CD14-positive monocyte (primary cell): ENCODE measurements around the gene FKTN. TPM values are rescaled to one million over a fixed set of nuclear protein-coding genes. Genes with fewer than 3 reads are reported as not detected.

Experiments used
- DNase-seq, 3 donors: peaks; one replicate each; pipeline ENCODE4 v3.0.0-alpha.2; 2011 to 2022
- H2AFZ ChIP-seq: 2 replicates; pipeline ENCODE4 v1.6.0; 2012; ENCODE audit warnings: mild to moderate bottlenecking, low read depth, low read length, inconsistent platforms; ENCODE audit not compliant: insufficient read depth, poor library complexity, severe bottlenecking
- H3K27ac ChIP-seq, 2 donors: 1 replicate in 1 of 2; 2 replicates in 1 of 2; pipeline ENCODE4 v1.5.1; 2012 to 2013; ENCODE audit warnings: low read length in 2 of 2, control low read depth in 1 of 2, inconsistent platforms in 1 of 2, low read depth in 1 of 2, mild to moderate bottlenecking in 1 of 2
- H3K27me3 ChIP-seq, 2 donors: one replicate each; pipeline versions ENCODE4 v1.6.0 to v1.6.1; 2011 to 2013; ENCODE audit warnings: low read length in 2 of 2; ENCODE audit not compliant: control insufficient read depth in 2 of 2, insufficient read depth in 2 of 2
- H3K36me3 ChIP-seq, 2 donors: replicated peaks in 1 of 2; 1 replicate in 1 of 2; 2 replicates in 1 of 2; pipeline versions ENCODE4 v1.5.1 to v1.6.1; 2012 to 2013; ENCODE audit warnings: low read length in 2 of 2, control low read depth in 1 of 2, inconsistent platforms in 1 of 2, mild to moderate bottlenecking in 1 of 2; ENCODE audit not compliant: insufficient read depth in 2 of 2, control insufficient read depth in 1 of 2
- H3K4me1 ChIP-seq, 2 donors: 1 replicate in 1 of 2; 2 replicates in 1 of 2; pipeline versions ENCODE4 v1.5.1 to v1.6.1; 2012 to 2013; ENCODE audit warnings: low read length in 2 of 2, control low read depth in 1 of 2, inconsistent platforms in 1 of 2, mild to moderate bottlenecking in 1 of 2, moderate library complexity in 1 of 2; ENCODE audit not compliant: insufficient read depth in 2 of 2, control insufficient read depth in 1 of 2
- H3K4me2 ChIP-seq: replicated peaks from 2 replicates; pipeline ENCODE3; 2012; ENCODE audit warnings: low read length, moderate library complexity, mild to moderate bottlenecking; ENCODE audit not compliant: poor library complexity, severe bottlenecking; ENCODE audit errors: extremely low read depth
- H3K4me3 ChIP-seq, 3 experiments: fragments of 200-600 bp in 1 of 3; sonication (generic) in 1 of 3; replicated peaks in 1 of 3; 1 replicate in 2 of 3; 2 replicates in 1 of 3; pipeline ENCODE4 v1.5.1; 2011 to 2013; ENCODE audit warnings: low read length in 3 of 3, mild to moderate bottlenecking in 3 of 3, control low read depth in 2 of 3, low read depth in 2 of 3, inconsistent platforms in 1 of 3, moderate library complexity in 1 of 3
- H3K79me2 ChIP-seq: 2 replicates; pipeline ENCODE4 v1.6.0; 2012; ENCODE audit warnings: mild to moderate bottlenecking, control low read depth, inconsistent platforms, low read length, moderate library complexity; ENCODE audit not compliant: insufficient read depth
- H3K9ac ChIP-seq: 2 replicates; pipeline ENCODE4 v1.6.0; 2017; ENCODE audit warnings: low read length, mild to moderate bottlenecking; ENCODE audit not compliant: insufficient read depth, poor library complexity, severe bottlenecking
- H3K9me3 ChIP-seq, 2 donors: replicated peaks in 1 of 2; 1 replicate in 1 of 2; 2 replicates in 1 of 2; pipeline versions ENCODE4 v1.5.1 to v1.6.1; 2012 to 2013; ENCODE audit warnings: low read length in 2 of 2, control low read depth in 1 of 2; ENCODE audit not compliant: control insufficient read depth in 1 of 2, insufficient read depth in 1 of 2
- H4K20me1 ChIP-seq: 2 replicates; pipeline ENCODE4 v1.6.0; 2012; ENCODE audit warnings: mild to moderate bottlenecking, low read length, control low read depth, moderate library complexity; ENCODE audit not compliant: insufficient read depth
- H3K27ac Mint-ChIP-seq, 7 donors: one replicate each; pipeline ENCODE4 v1.8.0; 2020; ENCODE audit warnings: mild to moderate bottlenecking in 7 of 7, mixed read lengths in 7 of 7, moderate library complexity in 6 of 7, inconsistent platforms in 2 of 7
- H3K27me3 Mint-ChIP-seq, 3 donors: one replicate each; pipeline ENCODE4 v1.8.0; 2021 to 2022; ENCODE audit warnings: low read depth in 3 of 3, mild to moderate bottlenecking in 3 of 3, mixed read lengths in 3 of 3, moderate library complexity in 3 of 3, inconsistent platforms in 1 of 3
- H3K36me3 Mint-ChIP-seq, 2 donors: one replicate each; pipeline ENCODE4 v1.8.0; 2020; ENCODE audit warnings: mixed read lengths in 2 of 2, inconsistent platforms in 1 of 2, mild to moderate bottlenecking in 1 of 2
- H3K4me1 Mint-ChIP-seq: one replicate; pipeline ENCODE4 v1.8.0; 2020; ENCODE audit warnings: mild to moderate bottlenecking, mixed read lengths
- H3K4me3 Mint-ChIP-seq, 2 donors: one replicate each; pipeline ENCODE4 v1.8.0; 2020; ENCODE audit warnings: mild to moderate bottlenecking in 2 of 2, mixed read lengths in 2 of 2, moderate library complexity in 1 of 2
- H3K9me3 Mint-ChIP-seq, 7 donors: one replicate each; pipeline ENCODE4 v1.8.0; 2020 to 2022; ENCODE audit warnings: mixed read lengths in 7 of 7, mild to moderate bottlenecking in 6 of 7, moderate library complexity in 6 of 7, inconsistent platforms in 2 of 7
- WGBS: methylation state at CpG from one replicate; pipeline ENCODE4 v1.1.5; 2013; ENCODE audit warnings: missing lambda C conversion rate; ENCODE audit not compliant: insufficient coverage; 5-methylcytosine and 5-hydroxymethylcytosine counted together
- intact Hi-C, 2 donors: fragments of 100-400 bp; cut with micrococcal nuclease; formaldehyde crosslinking; loops; one replicate each; pipeline versions ENCODE4 v1.15.0 to v1.15.1; 2023
- polyA plus RNA-seq, 3 donors: library from polyadenylated mRNA; depleted of rRNA in 1 of 3; unstranded in 2 of 3; stranded (reverse) in 1 of 3; fragments of 300-500 nt in 2 of 3; fragments of >200 nt in 1 of 3; fragmentation: Illumina TruSeq in 2 of 3; gene quantifications; 1 replicate in 2 of 3; 2 replicates in 1 of 3; pipeline ENCODE4 v1.2.3, GENCODE V29; 2012 to 2021
- TF ChIP-seq, protein P1 (sequence below): fragments of 200-600 bp; IDR thresholded peaks from one replicate; pipeline ENCODE4 v1.8.0; 2022; ENCODE audit warnings: antibody characterized with exemption, mild to moderate bottlenecking

The FKTN gene
- polyA plus RNA-seq, 3 donors, result 1.7 to 3.2 (median 2.7) TPM

DNA sequence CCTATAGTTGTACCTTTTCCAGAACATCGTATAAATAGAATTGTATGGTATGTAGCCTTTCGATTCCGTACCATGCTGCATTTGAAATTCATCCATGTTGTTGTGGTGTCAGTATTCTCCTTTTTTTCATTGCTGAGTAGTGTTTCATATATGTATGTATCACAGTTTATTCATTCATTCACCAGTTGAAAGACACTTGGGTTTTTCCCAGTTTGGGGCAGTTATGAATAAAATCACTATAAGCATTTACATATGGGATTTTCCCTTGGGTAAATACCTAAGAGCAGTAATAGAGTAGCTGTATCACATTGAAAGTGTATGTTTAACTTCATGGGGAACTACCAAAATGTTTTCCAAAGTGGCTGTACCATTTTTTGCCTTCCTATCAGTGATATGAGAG, 16.1 kb upstream of the FKTN start:
- TF ChIP-seq, protein P1, sequence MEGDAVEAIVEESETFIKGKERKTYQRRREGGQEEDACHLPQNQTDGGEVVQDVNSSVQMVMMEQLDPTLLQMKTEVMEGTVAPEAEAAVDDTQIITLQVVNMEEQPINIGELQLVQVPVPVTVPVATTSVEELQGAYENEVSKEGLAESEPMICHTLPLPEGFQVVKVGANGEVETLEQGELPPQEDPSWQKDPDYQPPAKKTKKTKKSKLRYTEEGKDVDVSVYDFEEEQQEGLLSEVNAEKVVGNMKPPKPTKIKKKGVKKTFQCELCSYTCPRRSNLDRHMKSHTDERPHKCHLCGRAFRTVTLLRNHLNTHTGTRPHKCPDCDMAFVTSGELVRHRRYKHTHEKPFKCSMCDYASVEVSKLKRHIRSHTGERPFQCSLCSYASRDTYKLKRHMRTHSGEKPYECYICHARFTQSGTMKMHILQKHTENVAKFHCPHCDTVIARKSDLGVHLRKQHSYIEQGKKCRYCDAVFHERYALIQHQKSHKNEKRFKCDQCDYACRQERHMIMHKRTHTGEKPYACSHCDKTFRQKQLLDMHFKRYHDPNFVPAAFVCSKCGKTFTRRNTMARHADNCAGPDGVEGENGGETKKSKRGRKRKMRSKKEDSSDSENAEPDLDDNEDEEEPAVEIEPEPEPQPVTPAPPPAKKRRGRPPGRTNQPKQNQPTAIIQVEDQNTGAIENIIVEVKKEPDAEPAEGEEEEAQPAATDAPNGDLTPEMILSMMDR, result no peak
- no peaks in the 10 kb centered on the region for H3K36me3 ChIP-seq
- no CpG with 5 or more reads among the region's 3 CpGs for WGBS
- DNase-seq, result peak in 1 of 3 donors; percentile 13
- H3K9me3 Mint-ChIP-seq, result peaks cover 0 to 6% (median 2%) of the 10 kb centered on the region in 7 donors
- H3K27ac Mint-ChIP-seq, result no peak overlapping the region
- no peaks in the 10 kb centered on the region for H3K27me3 ChIP-seq
- H3K4me3 Mint-ChIP-seq, result no peak overlapping the region
- H3K4me3 ChIP-seq, result no peak overlapping the region
- no peaks in the 10 kb centered on the region for H4K20me1 ChIP-seq
- no peak overlapping the region for H3K9ac ChIP-seq
- no peak overlapping the region for H3K4me2 ChIP-seq
- intact Hi-C loops, result no loop called here
- H2AFZ ChIP-seq, result no peak overlapping the region
- H3K27me3 Mint-ChIP-seq, result no peaks in the 10 kb centered on the region
- no peak overlapping the region for H3K27ac ChIP-seq
- H3K36me3 Mint-ChIP-seq, result peaks cover 5 to 14% of the 10 kb centered on the region in 2 donors
- H3K79me2 ChIP-seq, result no peaks in the 10 kb centered on the region
- no peaks in the 10 kb centered on the region for H3K4me1 ChIP-seq
- no peaks in the 10 kb centered on the region for H3K4me1 Mint-ChIP-seq
- no peaks in the 10 kb centered on the region for H3K9me3 ChIP-seq

DNA sequence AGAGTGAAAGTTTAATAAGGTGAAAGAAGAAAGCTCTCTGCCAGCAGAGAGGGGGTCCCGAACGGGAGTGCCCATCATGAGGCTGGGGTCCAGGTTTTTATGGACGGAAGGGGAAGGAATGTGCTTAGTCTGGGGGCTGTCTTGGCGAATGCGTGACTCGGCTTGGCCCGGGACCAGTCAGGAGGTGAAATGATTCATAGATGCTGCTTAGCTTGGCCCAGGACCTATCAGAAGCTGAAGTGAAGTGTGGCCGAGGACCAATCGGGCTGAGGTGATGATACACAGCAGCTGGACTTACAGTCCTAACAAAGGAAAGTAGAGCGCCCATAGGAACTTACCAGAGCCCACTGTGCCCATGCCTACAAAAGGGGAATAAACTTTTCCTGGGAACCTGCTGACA, 3.9 kb upstream of the FKTN start:
- H3K36me3 ChIP-seq, result no peaks in the 10 kb centered on the region
- Mint-ChIP-seq H3K4me3 (no peak overlapping the region), H3K9me3 (peaks cover 0 to 2% (median 0%) of the 10 kb centered on the region in 7 donors), H3K4me1 (peaks cover 12% of the 10 kb centered on the region), H3K27me3 (peaks cover 0 to 1% (median 0%) of the 10 kb centered on the region in 3 donors), H3K27ac (no peak overlapping the region), H3K36me3 (no peaks in the 10 kb centered on the region)
- no peaks in the 10 kb centered on the region for H3K27me3 ChIP-seq
- no peak overlapping the region for H2AFZ ChIP-seq
- TF ChIP-seq, protein P1, result no peak
- H3K4me2 ChIP-seq, result no peak overlapping the region
- DNase-seq, result no peak
- no peak overlapping the region for H3K27ac ChIP-seq
- intact Hi-C loops, result loop anchor here in 1 of 2 donors (10.0 kb wide), 1 partner anchor 119 kb away; no protein-coding TSS in a partner anchor
- H3K4me1 ChIP-seq, result peaks cover 6 to 9% of the 10 kb centered on the region in 2 donors
- no peaks in the 10 kb centered on the region for H4K20me1 ChIP-seq
- no peak overlapping the region for H3K4me3 ChIP-seq
- H3K79me2 ChIP-seq, result no peaks in the 10 kb centered on the region
- no peaks in the 10 kb centered on the region for H3K9me3 ChIP-seq
- no peak overlapping the region for H3K9ac ChIP-seq
- WGBS, result 91% methylated on average over 8 of the region's 10 CpGs
